Muscle layer of colon (tissue), 2 donors: ENCODE data around the gene LEMD3.
A peak's percentile ranks its signal among the peaks of the same experiment; 100 is the strongest.
"Not testable (repeated sequence)": the region's sequence is repeated elsewhere in the genome, so short reads cannot be mapped to it uniquely, and the experiment has no call there.

Experiments
- H3K27ac ChIP-seq: one replicate; pipeline ENCODE4 v1.7.0; 2013; ENCODE audit warnings: low read depth, mild to moderate bottlenecking, low read length, moderate library complexity
- H3K27me3 ChIP-seq, 2 donors: one replicate each; pipeline ENCODE4 v1.7.0; 2013; ENCODE audit warnings: low read length in 2 of 2, mild to moderate bottlenecking in 2 of 2; ENCODE audit not compliant: insufficient read depth in 2 of 2, control insufficient read depth in 1 of 2
- H3K36me3 ChIP-seq: one replicate; pipeline ENCODE4 v1.7.0; 2013; ENCODE audit warnings: mild to moderate bottlenecking, low read length; ENCODE audit not compliant: insufficient read depth
- H3K4me1 ChIP-seq: one replicate; pipeline ENCODE4 v1.7.0; 2013; ENCODE audit warnings: mild to moderate bottlenecking, low read length; ENCODE audit not compliant: insufficient read depth
- H3K4me3 ChIP-seq, 2 donors: one replicate each; pipeline ENCODE4 v1.7.0; 2013; ENCODE audit warnings: low read length in 2 of 2, low read depth in 1 of 2, mild to moderate bottlenecking in 1 of 2, moderate library complexity in 1 of 2
- H3K9ac ChIP-seq: one replicate; pipeline ENCODE4 v1.7.0; 2013; ENCODE audit warnings: low read length
- H3K9me3 ChIP-seq: one replicate; pipeline ENCODE4 v1.7.0; 2013; ENCODE audit warnings: mild to moderate bottlenecking, low read length
- donor health status: abdominal sarcoma.
- donor health status: Adenocarcinoma of cecum.

The LEMD3 gene

GRCh38 chr12:65274602-65275272 is 105.4 kb downstream of the LEMD3 start:
- H3K9ac ChIP-seq, result no peak overlapping the region
- no peaks in the 10 kb centered on the region for H3K9me3 ChIP-seq
- H3K4me3 ChIP-seq, result no peak overlapping the region
- no peak overlapping the region for H3K27ac ChIP-seq
- H3K27me3 ChIP-seq, result no peaks in the 10 kb centered on the region
- no peaks in the 10 kb centered on the region for H3K36me3 ChIP-seq
- no peaks in the 10 kb centered on the region for H3K4me1 ChIP-seq

GRCh38 chr12:65275627-65276026 is 106.2 kb downstream of the LEMD3 start:
- no peak overlapping the region for H3K9ac ChIP-seq
- H3K4me1 ChIP-seq, result peaks cover 7% of the 10 kb centered on the region
- no peaks in the 10 kb centered on the region for H3K36me3 ChIP-seq
- H3K27me3 ChIP-seq, result no peaks in the 10 kb centered on the region
- no peak overlapping the region for H3K27ac ChIP-seq
- H3K4me3 ChIP-seq, result no peak overlapping the region
- no peaks in the 10 kb centered on the region for H3K9me3 ChIP-seq

GRCh38 chr12:65276916-65277530 is 107.6 kb downstream of the LEMD3 start:
- Histone ChIP-seq H3K27me3 (no peaks in the 10 kb centered on the region), H3K27ac (no peak overlapping the region), H3K4me1 (peaks cover 19% of the 10 kb centered on the region), H3K4me3 (no peak overlapping the region), H3K9me3 (no peaks in the 10 kb centered on the region), H3K9ac (no peak overlapping the region), H3K36me3 (no peaks in the 10 kb centered on the region)

GRCh38 chr12:65277994-65278575 is 108.7 kb downstream of the LEMD3 start:
- H3K4me1 ChIP-seq, result peaks cover 19% of the 10 kb centered on the region
- peak overlapping the region; percentile 51 to 76 for H3K4me3 ChIP-seq
- peak overlapping the region; percentile 60 for H3K9ac ChIP-seq
- H3K27ac ChIP-seq, result peak overlapping the region; percentile 70
- H3K27me3 ChIP-seq, result no peaks in the 10 kb centered on the region
- H3K9me3 ChIP-seq, result no peaks in the 10 kb centered on the region
- H3K36me3 ChIP-seq, result no peaks in the 10 kb centered on the region

- Histone ChIP-seq H3K9ac (peak within 1 kb of the TSS; percentile 87), H3K4me1 (peaks cover 24% of the 10 kb centered on the region), H3K4me3 (peak within 1 kb of the TSS; percentile 51 to 76), H3K27ac (peak within 1 kb of the TSS; percentile 70), H3K36me3 (peaks cover 4% of the 10 kb centered on the region), H3K27me3 (no peaks in the 10 kb centered on the region), H3K9me3 (no peaks in the 10 kb centered on the region)
Measured at GRCh38 chr12:65278576-65279368, 109.4 kb downstream of the LEMD3 start, which contains the start of gene MSRB3. TSS of gene MSRB3 (plus strand) at chr12:65278683. CDS start at chr12:65308580, 29,897 bp downstream.

GRCh38 chr12:65279369-65280112 is 110.2 kb downstream of the LEMD3 start:
- peak overlapping the region; percentile 51 to 76 for H3K4me3 ChIP-seq
- no peaks in the 10 kb centered on the region for H3K9me3 ChIP-seq
- H3K36me3 ChIP-seq, result peaks cover 6% of the 10 kb centered on the region
- H3K27ac ChIP-seq, result peak overlapping the region; percentile 70
- no peaks in the 10 kb centered on the region for H3K27me3 ChIP-seq
- peaks cover 26% of the 10 kb centered on the region for H3K4me1 ChIP-seq
- peak overlapping the region; percentile 87 for H3K9ac ChIP-seq

GRCh38 chr12:65280306-65280705 is 110.9 kb downstream of the LEMD3 start:
- peaks cover 26% of the 10 kb centered on the region for H3K4me1 ChIP-seq
- peak overlapping the region; percentile 51 to 76 for H3K4me3 ChIP-seq

GRCh38 chr12:65282840-65283239 is 113.5 kb downstream of the LEMD3 start:
- H3K36me3 ChIP-seq, result peaks cover 6% of the 10 kb centered on the region
- no peak overlapping the region for H3K27ac ChIP-seq
- no peak overlapping the region for H3K4me3 ChIP-seq
- no peaks in the 10 kb centered on the region for H3K9me3 ChIP-seq
- no peaks in the 10 kb centered on the region for H3K27me3 ChIP-seq
- no peak overlapping the region for H3K9ac ChIP-seq
- peaks cover 30% of the 10 kb centered on the region for H3K4me1 ChIP-seq

More at GRCh38 chr12:65280306-65280705, 110.9 kb downstream of the LEMD3 start:
- H3K9ac ChIP-seq, result peak overlapping the region; percentile 87
- H3K27me3 ChIP-seq, result no peaks in the 10 kb centered on the region
- no peaks in the 10 kb centered on the region for H3K9me3 ChIP-seq
- no peak overlapping the region for H3K27ac ChIP-seq
- H3K36me3 ChIP-seq, result peaks cover 6% of the 10 kb centered on the region

GRCh38 chr12:65285532-65285931 is 116.1 kb downstream of the LEMD3 start:
- H3K4me3 ChIP-seq, H3K27ac ChIP-seq, H3K9ac ChIP-seq, H3K9me3 ChIP-seq, H3K36me3 ChIP-seq, H3K27me3 ChIP-seq: not testable (repeated sequence)
- peaks cover 27% of the 10 kb centered on the region for H3K4me1 ChIP-seq

GRCh38 chr12:65287426-65287825 is 118.0 kb downstream of the LEMD3 start:
- Histone ChIP-seq H3K9me3 (no peaks in the 10 kb centered on the region), H3K36me3 (peaks cover 6% of the 10 kb centered on the region), H3K4me1 (peaks cover 22% of the 10 kb centered on the region), H3K9ac (no peak overlapping the region), H3K27ac (no peak overlapping the region), H3K4me3 (no peak overlapping the region), H3K27me3 (no peaks in the 10 kb centered on the region)
